ENCODE measurements around the gene CFAP99. TPM values are rescaled to one million over a fixed set of nuclear protein-coding genes. Genes with fewer than 3 reads are reported as not detected.

The CFAP99 gene
- total and polyA plus RNA-seq, 2 of the 4 experiments (the other 2 are of a cell fraction), result not detected

GRCh38 chr4:2434420-2434819 lies 15.7 kb downstream of the CFAP99 start:
- H3K18ac ChIP-seq (ENCODE audit: low read depth, low read length), result no peak overlapping the region
- no peak overlapping the region for H2AFZ ChIP-seq (replicated peaks; ENCODE audit: low read length, poor library complexity)
- H3K56ac ChIP-seq (ENCODE audit: extremely low read depth, insufficient read depth, low read length), result no peak overlapping the region
- H4K5ac ChIP-seq (ENCODE audit: low read depth, low read length), result no peak overlapping the region
- in situ Hi-C loops (cut with MboI; ENCODE audit: low sequenced_read_pairs) (no loop called here), dilution Hi-C loops (cut with HindIII; ENCODE audit: low sequenced_read_pairs, unreplicated experiment) (no loop called here), intact Hi-C loops (cut with micrococcal nuclease) (no loop called here)
- H2BK20ac ChIP-seq (ENCODE audit: low read depth, low read length), result no peak overlapping the region
- no peak overlapping the region for H3K23ac ChIP-seq (ENCODE audit: low read depth, low read length)
- no peak overlapping the region for H2AK9ac ChIP-seq (replicated peaks; ENCODE audit: low read depth, low read length, poor library complexity)
- ATAC-seq (ENCODE audit: low read depth) (no peak), DNase-seq (no peak)
- H3K27me3 ChIP-seq (ENCODE audit: control insufficient read depth, insufficient read depth, low read length), result peaks cover 2% of the 10 kb centered on the region; the same call in 1 of the 2 replicates
- H3K9me1 ChIP-seq (ENCODE audit: insufficient read depth, low read length), result 0 out of 2 replicates have a peak, but pooled peaks cover 3% of the 10 kb centered on the region
- no peak overlapping the region for H4K8ac ChIP-seq (ENCODE audit: low read depth in 2 of 2, low read length in 2 of 2)
- no peak overlapping the region for H3K4ac ChIP-seq (ENCODE audit: low read depth, low read length)
- TF ChIP-seq RFX5 (IDR thresholded peaks at IDR 0.05; ENCODE audit: low read depth, low read length), result no peak
- TF ChIP-seq SMC3 (IDR thresholded peaks at IDR 0.05; ENCODE audit: low read depth, low read length), result no peak
- no peak for TF ChIP-seq POLR2A (IDR thresholded peaks at IDR 0.05; ENCODE audit: low read depth, low read length)
- TF ChIP-seq RCOR1 (IDR thresholded peaks at IDR 0.05; ENCODE audit: insufficient replicate concordance, low read length), result no peak
- TF ChIP-seq MAZ (IDR thresholded peaks at IDR 0.05; ENCODE audit: borderline replicate concordance, low read depth, low read length), result no peak
- no peak for TF ChIP-seq CEBPB (IDR thresholded peaks at IDR 0.05; ENCODE audit: low read depth, low read length)
- no peak for TF ChIP-seq USF2 (IDR thresholded peaks at IDR 0.05; ENCODE audit: low read depth, low read length)
- TF ChIP-seq CHD1 (IDR thresholded peaks at IDR 0.05; ENCODE audit: low read depth, low read length), result no peak
- no peak for TF ChIP-seq CTCF (conservative IDR thresholded peaks at IDR 0.05; ENCODE audit: low read depth, low read length)
- no peak for TF ChIP-seq BHLHE40 (IDR thresholded peaks at IDR 0.05; ENCODE audit: low read depth, low read length)
- TF ChIP-seq FOS (IDR thresholded peaks at IDR 0.05; ENCODE audit: low read depth, low read length), result no peak
- TF ChIP-seq NFE2L2 (IDR thresholded peaks at IDR 0.05; ENCODE audit: low read depth, low read length), result no peak
- H3K4me3 ChIP-seq (ENCODE audit: insufficient read depth, low read depth, low read length), result no peak overlapping the region
- no peak overlapping the region for H4K91ac ChIP-seq (ENCODE audit: insufficient read depth, low read depth, low read length)
- BruUV-seq (replicated peaks), result no TSS peak
- H3K27ac ChIP-seq (ENCODE audit: insufficient read depth, low read length), result no peak overlapping the region
- H3K9ac ChIP-seq (ENCODE audit: low read depth, low read length), result no peak overlapping the region
- H3K9me3 ChIP-seq (ENCODE audit: control insufficient read depth, insufficient read depth, low read length), result peaks cover 4% of the 10 kb centered on the region; the same call in 1 of the 2 replicates
- POLR2A ChIA-PET (ENCODE audit: unreplicated experiment), result no interaction called here
- no peak overlapping the region for H2BK15ac ChIP-seq (ENCODE audit: low read depth, low read length)
- H4K20me1 ChIP-seq (ENCODE audit: insufficient read depth, low read length), result peaks cover 7% of the 10 kb centered on the region
- H2BK5ac ChIP-seq (ENCODE audit: low read depth, low read length, poor library complexity, severe bottlenecking), result no peak overlapping the region
- H3K79me1 ChIP-seq (ENCODE audit: low read depth in 1 of 2, low read length in 2 of 2), result no peaks in the 10 kb centered on the region
- WGBS, 2 experiments (ENCODE audit: extremely low coverage in 2 of 2, insufficient read length in 1 of 2), result 70% methylated on average over 2 of the region's 9 CpGs; no CpG with 5 or more reads in 1 of the 2 experiments
- CTCF ChIA-PET, result no interaction called here
- no peaks in the 10 kb centered on the region for H3K36me3 ChIP-seq (ENCODE audit: control insufficient read depth, insufficient read depth, low read length)
- H3K4me1 ChIP-seq (ENCODE audit: control insufficient read depth, insufficient read depth, low read length), result peaks cover 7% of the 10 kb centered on the region
- no peak overlapping the region for H3K4me2 ChIP-seq (ENCODE audit: low read depth, low read length)
- H2BK120ac ChIP-seq (ENCODE audit: low read depth, low read length), result no peak overlapping the region
- H2AK5ac ChIP-seq (ENCODE audit: low read depth, low read length), result no peak overlapping the region
- no peak overlapping the region for H3K14ac ChIP-seq (replicated peaks; ENCODE audit: low read depth, low read length)

Measured in IMR-90 (cell line).